Mammary epithelial cell (primary cell): ENCODE results near the gene ROPN1.

Experiments
- EZH2 ChIP-seq: IDR thresholded peaks from 2 replicates; pipeline ENCODE4 v1.6.1; 2012; ENCODE audit warnings: low read length, inconsistent platforms, borderline replicate concordance
- TF ChIP-seq, protein P1 (sequence below), 2 donors: IDR thresholded peaks in 1 of 2; conservative IDR thresholded peaks in 1 of 2; 2 replicates each; pipeline ENCODE4 v1.5.1; 2011 to 2012; ENCODE audit warnings: inconsistent platforms in 2 of 2, low read length in 2 of 2, mild to moderate bottlenecking in 2 of 2, control low read depth in 1 of 2, low read depth in 1 of 2; ENCODE audit not compliant: insufficient read depth in 1 of 2; ENCODE audit errors: extremely low read depth in 1 of 2

DNA sequence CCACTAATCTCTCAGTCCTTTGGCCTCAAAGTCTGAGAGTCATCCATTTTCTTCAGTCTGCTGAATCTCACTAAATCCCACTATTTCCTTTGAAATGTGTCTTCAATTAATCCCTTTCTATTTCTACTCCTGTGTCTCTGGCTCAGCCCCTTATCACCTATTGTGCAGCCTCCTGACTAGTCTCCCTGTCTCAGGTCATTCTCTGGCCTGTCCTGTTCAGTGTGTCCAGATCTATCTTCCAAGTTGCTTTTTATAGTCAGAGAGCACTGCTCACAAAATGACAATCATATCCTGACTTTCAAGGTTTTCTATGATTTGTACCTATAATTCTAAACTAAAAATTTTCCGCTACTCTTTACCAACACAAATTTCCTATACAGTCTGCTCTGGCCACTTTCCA, 7.6 kb downstream of the ROPN1 start:
- TF ChIP-seq, protein P1, sequence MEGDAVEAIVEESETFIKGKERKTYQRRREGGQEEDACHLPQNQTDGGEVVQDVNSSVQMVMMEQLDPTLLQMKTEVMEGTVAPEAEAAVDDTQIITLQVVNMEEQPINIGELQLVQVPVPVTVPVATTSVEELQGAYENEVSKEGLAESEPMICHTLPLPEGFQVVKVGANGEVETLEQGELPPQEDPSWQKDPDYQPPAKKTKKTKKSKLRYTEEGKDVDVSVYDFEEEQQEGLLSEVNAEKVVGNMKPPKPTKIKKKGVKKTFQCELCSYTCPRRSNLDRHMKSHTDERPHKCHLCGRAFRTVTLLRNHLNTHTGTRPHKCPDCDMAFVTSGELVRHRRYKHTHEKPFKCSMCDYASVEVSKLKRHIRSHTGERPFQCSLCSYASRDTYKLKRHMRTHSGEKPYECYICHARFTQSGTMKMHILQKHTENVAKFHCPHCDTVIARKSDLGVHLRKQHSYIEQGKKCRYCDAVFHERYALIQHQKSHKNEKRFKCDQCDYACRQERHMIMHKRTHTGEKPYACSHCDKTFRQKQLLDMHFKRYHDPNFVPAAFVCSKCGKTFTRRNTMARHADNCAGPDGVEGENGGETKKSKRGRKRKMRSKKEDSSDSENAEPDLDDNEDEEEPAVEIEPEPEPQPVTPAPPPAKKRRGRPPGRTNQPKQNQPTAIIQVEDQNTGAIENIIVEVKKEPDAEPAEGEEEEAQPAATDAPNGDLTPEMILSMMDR (conservative IDR thresholded peaks at IDR 0.05 in 1 of 2, IDR thresholded peaks at IDR 0.05 in 1 of 2; ENCODE audit: extremely low read depth in 1 of 2, insufficient read depth in 1 of 2, low read depth in 1 of 2, low read length in 2 of 2): no peak
- no peak for TF ChIP-seq EZH2
